Measurements from ENCODE around the gene BTBD1.

BTBD1 gene

DNA sequence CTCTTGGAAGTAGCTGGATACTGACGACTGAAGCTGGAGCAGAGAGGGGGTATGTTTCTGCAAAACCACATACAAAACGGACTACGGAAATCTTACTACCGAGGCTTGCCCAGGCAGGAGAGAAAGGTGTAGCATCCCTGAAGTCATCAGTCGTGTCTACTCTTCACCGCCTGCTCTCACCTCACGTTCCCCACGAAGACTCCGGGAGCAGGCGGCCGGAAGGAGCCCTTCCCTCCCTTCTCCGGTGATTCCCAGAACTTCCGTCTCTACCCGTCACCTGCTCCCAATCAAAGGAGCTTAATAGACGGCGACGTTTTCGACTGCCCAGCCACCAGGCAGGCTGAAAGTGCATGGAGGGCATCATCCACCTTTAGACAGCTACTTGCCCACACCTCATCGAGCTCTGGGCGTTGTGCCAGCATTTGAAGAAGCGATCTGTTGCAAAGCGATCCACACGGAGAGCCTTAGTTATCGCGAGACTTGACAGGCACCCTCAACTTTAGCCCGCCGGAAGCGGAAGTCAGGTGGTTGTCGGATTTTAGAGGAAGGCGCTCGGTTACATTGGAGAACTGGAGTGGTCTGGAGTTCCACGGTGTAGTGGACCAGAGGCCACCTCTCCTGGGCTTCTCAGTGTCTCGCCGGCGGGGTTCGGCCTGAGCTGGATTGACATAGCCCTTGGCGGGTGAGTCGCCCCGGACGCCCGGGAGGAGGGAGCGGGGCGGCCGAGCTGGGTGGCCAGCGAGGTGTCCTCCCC, 81.2 kb downstream of the BTBD1 start, which contains the start of gene RAMAC:
TSS of gene RAMAC (plus strand) at position 523 of the 754 bp plus-strand sequence. CDS start 2,809 bp downstream, outside the sequence.
- DNase-seq (ENCODE audit: low spot score): peak; percentile 90
- TF ChIP-seq, protein P1, sequence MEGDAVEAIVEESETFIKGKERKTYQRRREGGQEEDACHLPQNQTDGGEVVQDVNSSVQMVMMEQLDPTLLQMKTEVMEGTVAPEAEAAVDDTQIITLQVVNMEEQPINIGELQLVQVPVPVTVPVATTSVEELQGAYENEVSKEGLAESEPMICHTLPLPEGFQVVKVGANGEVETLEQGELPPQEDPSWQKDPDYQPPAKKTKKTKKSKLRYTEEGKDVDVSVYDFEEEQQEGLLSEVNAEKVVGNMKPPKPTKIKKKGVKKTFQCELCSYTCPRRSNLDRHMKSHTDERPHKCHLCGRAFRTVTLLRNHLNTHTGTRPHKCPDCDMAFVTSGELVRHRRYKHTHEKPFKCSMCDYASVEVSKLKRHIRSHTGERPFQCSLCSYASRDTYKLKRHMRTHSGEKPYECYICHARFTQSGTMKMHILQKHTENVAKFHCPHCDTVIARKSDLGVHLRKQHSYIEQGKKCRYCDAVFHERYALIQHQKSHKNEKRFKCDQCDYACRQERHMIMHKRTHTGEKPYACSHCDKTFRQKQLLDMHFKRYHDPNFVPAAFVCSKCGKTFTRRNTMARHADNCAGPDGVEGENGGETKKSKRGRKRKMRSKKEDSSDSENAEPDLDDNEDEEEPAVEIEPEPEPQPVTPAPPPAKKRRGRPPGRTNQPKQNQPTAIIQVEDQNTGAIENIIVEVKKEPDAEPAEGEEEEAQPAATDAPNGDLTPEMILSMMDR (IDR thresholded peaks at IDR 0.05; ENCODE audit: extremely low read depth, missing control alignments): no peak

DNA sequence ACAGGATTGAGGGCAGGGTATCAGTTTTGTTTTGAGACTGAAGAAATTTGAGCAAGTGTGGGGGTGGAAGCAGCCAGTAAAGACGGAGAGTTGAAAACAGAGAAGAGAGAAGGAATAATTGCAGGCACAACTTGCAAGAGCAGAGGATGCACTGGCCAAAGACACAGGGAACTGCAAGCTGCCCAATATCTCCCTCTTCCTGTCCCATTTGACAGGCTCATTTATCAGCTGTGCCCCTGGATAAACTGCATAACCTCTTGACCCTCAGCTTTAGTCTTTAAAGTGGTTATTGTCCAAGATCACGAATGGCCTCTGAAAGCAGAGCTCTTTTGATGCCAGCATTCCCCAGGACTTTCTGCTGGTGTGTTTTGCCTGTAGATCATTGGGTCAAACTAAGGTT, 86.1 kb downstream of the BTBD1 start:
- DNase-seq (ENCODE audit: low spot score): no peak
- TF ChIP-seq, protein P1 (IDR thresholded peaks at IDR 0.05; ENCODE audit: extremely low read depth, missing control alignments): no peak

DNA sequence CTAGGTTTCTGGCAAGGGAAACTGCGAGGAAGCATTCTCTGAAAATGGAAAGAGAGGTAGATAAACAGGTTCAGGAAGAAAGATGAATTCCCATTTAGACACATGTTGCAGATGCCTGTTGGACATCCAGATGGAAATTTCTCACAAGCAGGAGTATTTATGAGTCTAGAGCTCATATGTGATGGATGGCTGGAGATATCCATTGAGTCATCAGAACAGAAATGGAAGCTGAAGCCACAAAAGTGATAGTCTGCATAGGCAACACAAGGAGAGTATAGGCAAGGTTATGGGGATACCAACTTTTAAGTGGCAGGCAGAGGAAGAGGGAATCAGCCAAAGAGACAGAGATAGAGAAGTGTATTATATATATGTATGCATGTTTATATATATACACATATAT, 87.3 kb downstream of the BTBD1 start:
- no peak for DNase-seq (ENCODE audit: low spot score)
- TF ChIP-seq, protein P1 (IDR thresholded peaks at IDR 0.05; ENCODE audit: extremely low read depth, missing control alignments): no peak

DNA sequence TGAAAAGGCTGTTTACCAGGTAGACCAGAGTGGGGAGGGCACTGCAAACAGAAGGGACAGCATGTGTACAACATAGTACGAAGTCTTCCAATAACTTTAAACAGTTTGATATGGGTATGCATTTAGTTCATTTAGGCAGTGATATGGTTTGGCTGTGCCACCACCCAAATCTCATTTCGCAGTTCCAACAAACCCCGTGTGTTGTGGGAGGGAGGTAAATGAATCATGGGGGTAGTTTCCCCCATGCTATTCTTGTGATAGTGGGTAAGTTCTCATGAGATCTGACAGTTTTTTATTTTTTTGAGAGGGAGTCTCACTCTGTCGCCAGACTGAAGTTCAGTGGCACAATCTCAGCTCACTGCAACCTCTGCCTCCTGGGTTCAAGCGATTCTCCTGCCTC, 88.6 kb downstream of the BTBD1 start:
- TF ChIP-seq, protein P1 (IDR thresholded peaks at IDR 0.05; ENCODE audit: extremely low read depth, missing control alignments): no peak
- DNase-seq (ENCODE audit: low spot score): no peak

DNA sequence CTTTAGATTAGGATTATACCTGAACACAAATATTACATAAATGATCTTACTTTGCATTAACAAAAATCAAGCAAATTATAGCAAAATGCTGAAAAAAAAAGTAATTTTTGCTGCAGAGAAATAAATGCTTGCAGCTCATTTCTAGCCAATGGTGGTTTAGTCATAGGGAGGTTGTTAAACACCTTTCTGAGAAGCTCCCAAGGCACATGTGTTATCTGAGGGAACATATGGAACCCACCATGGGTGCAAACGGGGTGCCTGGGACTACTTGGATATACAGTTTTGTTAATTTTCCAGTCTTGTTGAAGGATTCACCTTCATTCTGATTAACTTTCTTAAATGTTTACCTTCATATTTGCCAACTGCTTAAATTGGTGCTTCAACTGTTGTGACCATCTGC, 90.0 kb downstream of the BTBD1 start:
- TF ChIP-seq, protein P1 (IDR thresholded peaks at IDR 0.05; ENCODE audit: extremely low read depth, missing control alignments): no peak
- no peak for DNase-seq (ENCODE audit: low spot score)

DNA sequence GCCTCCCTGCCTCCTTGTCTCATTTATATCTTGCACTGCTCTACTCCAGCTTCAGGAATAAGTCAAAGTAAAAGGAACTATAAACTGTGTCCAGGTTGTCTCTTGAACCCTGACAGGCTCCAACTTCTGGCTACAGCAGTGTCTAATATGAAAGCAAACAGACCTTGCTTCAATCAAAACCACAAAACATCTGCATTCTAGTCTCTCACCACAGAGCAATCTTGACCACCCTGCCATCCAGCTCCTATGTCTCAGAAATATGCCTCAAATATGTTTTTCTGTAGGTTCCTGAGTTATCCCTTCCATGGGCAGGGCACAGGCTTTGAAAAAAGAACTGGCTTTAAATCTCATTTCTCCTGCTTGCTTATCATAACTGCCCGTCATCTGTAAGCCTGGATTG, 94.1 kb downstream of the BTBD1 start:
- DNase-seq (ENCODE audit: low spot score): no peak
- TF ChIP-seq, protein P1 (IDR thresholded peaks at IDR 0.05; ENCODE audit: extremely low read depth, missing control alignments): no peak

DNA sequence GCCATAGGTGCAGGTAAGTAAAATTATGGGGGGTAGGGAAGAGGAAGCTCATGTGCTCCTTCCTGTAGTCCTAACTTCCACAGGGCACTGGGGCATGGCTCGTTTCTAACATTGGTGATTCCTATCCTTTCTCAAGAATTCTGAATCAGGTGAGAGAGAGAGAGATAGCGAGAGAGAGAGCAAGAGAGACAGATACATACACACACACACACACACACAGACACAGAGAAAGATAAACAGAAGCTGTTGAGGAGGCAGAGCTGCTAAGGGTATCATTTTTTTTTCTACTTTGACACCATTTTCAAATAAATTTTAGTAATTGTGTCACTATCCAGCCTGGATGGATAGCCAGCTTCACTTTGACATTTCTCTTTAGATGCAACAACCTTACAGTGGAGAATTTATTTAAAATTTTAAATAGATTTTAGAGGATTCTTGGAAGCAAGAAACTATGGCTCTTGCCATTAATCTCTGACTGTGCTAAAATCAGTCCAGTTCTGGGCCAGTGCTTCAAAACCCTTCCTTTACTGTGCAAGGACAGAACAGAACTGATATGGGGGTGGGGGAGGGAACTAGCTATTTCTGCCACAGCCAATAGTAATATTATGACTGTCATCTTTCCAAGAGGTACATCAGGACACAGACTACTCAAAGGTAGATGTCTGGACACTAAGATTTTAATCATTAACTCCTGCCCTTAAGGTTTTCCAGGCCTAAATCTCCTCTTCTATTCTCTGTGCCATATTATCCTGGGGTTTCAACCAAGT, 95.7 kb downstream of the BTBD1 start:
- DNase-seq (ENCODE audit: low spot score): no peak
- TF ChIP-seq, protein P1 (IDR thresholded peaks at IDR 0.05; ENCODE audit: extremely low read depth, missing control alignments): no peak

All from GM20000 (cell line).